ENCODE measurements around the gene ONECUT3.

The ONECUT3 gene

DNA sequence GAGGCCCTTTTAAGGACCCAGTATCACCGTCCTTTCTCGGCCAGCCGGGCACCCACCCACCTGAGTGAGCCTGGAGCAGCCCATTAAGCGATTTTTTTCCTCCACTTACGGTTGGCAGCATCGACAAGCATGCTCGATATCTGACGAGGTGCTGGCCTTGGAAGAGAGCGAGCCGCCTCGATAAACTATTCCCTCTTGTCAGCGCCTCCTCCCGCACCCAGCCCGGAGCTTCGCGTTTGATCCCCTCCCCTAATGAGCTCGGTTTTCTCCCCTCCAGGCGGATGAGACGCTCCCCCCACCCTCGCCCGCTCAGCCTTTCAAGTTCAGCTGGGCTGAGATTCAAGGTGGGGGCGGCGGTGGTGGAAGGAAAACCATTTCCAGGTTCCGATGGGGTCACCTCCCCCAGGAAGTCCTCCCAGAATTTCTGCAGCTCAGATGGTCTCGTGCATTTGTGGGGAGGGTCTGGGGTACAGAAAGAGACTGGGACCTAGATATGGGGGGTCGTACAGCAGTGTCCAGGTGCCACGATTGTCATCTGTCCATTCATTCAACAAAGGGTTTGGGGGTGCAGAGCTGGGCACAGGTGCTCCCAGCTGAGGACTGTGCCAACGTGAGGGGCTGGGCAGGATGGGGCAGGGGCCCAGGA, 18.9 kb upstream of the ONECUT3 start:
- no peaks in the 10 kb centered on the region for H3K36me3 Mint-ChIP-seq (ENCODE audit: low read depth)
- H3K27ac Mint-ChIP-seq: no peak overlapping the region
- H3K4me1 Mint-ChIP-seq: no peaks in the 10 kb centered on the region
- peaks cover 96% of the 10 kb centered on the region for H3K27me3 Mint-ChIP-seq (ENCODE audit: low read depth, poor library complexity)
- no peak for DNase-seq
- H3K4me3 Mint-ChIP-seq: no peak overlapping the region
- TF ChIP-seq, protein P1, sequence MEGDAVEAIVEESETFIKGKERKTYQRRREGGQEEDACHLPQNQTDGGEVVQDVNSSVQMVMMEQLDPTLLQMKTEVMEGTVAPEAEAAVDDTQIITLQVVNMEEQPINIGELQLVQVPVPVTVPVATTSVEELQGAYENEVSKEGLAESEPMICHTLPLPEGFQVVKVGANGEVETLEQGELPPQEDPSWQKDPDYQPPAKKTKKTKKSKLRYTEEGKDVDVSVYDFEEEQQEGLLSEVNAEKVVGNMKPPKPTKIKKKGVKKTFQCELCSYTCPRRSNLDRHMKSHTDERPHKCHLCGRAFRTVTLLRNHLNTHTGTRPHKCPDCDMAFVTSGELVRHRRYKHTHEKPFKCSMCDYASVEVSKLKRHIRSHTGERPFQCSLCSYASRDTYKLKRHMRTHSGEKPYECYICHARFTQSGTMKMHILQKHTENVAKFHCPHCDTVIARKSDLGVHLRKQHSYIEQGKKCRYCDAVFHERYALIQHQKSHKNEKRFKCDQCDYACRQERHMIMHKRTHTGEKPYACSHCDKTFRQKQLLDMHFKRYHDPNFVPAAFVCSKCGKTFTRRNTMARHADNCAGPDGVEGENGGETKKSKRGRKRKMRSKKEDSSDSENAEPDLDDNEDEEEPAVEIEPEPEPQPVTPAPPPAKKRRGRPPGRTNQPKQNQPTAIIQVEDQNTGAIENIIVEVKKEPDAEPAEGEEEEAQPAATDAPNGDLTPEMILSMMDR (IDR thresholded peaks at IDR 0.05): no peak
- no peaks in the 10 kb centered on the region for H3K9me3 Mint-ChIP-seq

DNA sequence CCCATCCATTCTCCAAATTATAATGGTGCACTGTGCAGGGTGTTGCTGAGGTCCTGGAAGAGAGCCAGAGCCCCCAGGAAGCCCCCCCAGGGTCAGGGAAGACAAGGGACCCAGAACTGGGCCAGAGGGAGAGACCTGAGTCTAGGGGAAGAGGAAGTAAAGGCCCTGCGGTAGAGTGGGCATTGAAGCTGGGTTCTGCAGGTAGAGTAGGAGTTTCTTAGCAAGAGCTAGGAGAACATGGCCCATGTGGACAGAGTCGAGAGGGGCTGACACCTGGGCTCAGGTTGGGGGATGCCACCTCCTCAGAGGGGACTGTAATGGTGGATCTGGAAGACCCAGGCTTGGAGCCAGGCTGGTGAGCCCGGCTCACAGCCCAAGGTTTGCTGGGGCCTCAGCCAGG, 17.0 kb upstream of the ONECUT3 start:
- H3K4me1 Mint-ChIP-seq: no peaks in the 10 kb centered on the region
- peaks cover 96% of the 10 kb centered on the region for H3K27me3 Mint-ChIP-seq (ENCODE audit: low read depth, poor library complexity)

DNA sequence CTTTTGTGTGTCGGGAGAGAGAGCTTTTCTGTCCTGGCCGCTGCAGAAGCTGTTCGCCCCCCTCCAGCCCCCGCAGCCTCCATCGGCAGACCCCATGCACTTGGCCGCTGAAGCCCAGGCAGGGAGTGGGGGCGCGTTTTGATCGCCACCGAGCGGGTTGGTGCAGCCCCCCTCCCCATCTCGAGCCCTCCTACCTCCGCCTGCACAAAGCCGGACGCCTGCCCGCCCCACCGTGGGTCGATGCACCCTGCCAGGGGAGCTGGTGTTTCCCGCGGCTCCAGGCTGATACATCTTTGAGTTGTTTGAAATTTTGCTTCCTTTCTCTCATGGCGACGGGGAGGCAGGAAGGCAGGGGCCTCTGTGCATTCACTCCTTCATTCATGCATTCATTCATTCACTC, 16.4 kb upstream of the ONECUT3 start:
- no peak for DNase-seq
- H3K27me3 Mint-ChIP-seq (ENCODE audit: low read depth, poor library complexity): peaks cover 96% of the 10 kb centered on the region
- peaks cover 16% of the 10 kb centered on the region for H3K9me3 Mint-ChIP-seq
- H3K4me3 Mint-ChIP-seq: no peak overlapping the region
- no peaks in the 10 kb centered on the region for H3K36me3 Mint-ChIP-seq (ENCODE audit: low read depth)
- TF ChIP-seq, protein P1 (IDR thresholded peaks at IDR 0.05): no peak
- no peaks in the 10 kb centered on the region for H3K4me1 Mint-ChIP-seq
- no peak overlapping the region for H3K27ac Mint-ChIP-seq

More for the DNA sequence above, 17.0 kb upstream of the ONECUT3 start:
- Mint-ChIP-seq H3K9me3 (peaks cover 12% of the 10 kb centered on the region), H3K4me3 (no peak overlapping the region), H3K36me3 (ENCODE audit: low read depth) (no peaks in the 10 kb centered on the region), H3K27ac (no peak overlapping the region)
- no peak for DNase-seq
- TF ChIP-seq, protein P1 (IDR thresholded peaks at IDR 0.05): no peak

DNA sequence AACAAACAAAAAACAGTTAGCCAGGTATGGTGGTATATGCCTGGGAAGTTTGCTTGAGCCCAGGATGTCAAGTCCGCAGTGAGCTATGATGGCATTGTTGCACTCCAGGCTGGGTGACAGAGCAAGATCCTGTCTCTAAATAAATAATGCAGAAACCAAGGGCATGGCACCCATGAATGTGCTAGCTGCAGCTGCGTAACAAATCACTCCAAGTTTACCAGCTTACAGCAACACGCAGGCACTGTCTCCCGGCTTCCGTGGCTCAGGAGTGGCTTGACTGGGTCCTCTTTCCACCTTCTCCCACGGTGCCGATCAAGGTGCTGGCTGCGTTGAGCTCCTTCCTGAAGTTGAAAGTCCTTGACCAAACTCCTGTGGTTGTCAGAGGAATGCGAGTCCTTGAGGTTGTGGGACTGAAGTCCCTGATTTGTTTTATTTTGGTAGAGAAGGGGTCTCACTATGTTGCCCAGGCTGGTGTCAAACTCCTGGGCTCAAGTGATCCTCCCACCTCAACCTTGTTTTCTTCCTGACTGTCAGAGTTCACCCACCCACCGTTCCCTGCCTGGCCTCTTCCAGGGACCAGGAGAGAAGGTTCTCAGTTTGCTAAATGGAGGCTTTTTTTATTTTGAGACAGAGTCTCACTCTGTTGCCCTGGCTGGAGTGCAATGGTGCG, 13.2 kb upstream of the ONECUT3 start:
- H3K27ac Mint-ChIP-seq: no peak overlapping the region
- peaks cover 95% of the 10 kb centered on the region for H3K27me3 Mint-ChIP-seq (ENCODE audit: low read depth, poor library complexity)
- H3K36me3 Mint-ChIP-seq (ENCODE audit: low read depth): no peaks in the 10 kb centered on the region

DNA sequence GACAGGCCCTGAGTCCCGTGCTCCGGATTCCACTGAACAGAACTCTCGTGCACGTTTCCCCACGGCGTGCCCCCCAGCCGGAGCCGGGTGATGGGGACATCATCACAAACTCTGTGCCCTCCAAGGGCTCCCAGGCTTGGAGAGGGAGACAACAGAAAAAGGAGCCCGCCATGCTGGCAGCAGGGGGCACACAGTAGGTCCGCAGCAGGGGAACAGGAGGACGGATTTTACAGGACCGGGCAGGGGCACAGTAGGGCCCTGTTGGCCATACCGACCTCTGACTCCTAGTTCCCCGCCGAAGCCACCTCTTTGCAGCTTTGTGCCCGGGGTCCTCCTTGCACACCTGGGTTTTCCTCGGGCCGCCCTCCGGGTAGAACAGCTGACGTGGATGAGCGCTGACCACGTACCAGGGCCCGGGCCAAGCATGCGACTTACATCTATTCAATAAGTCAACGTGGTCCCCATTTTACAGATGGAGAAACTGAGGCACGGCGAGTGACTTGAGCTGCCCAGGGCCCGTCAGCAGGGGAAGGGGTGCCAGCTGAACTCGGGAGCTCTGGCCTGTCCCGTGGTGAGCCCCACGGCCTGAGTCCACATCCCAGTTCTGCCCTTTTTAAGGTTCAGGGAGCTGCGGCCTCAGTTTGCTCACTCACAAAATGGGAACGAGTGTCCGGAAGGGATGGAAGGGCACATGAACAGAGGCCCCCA, 10.2 kb upstream of the ONECUT3 start:
- peaks cover 98% of the 10 kb centered on the region for H3K27me3 Mint-ChIP-seq (ENCODE audit: low read depth, poor library complexity)
- peaks cover 16% of the 10 kb centered on the region for H3K9me3 Mint-ChIP-seq
- H3K36me3 Mint-ChIP-seq (ENCODE audit: low read depth): no peaks in the 10 kb centered on the region
- DNase-seq: no peak
- H3K27ac Mint-ChIP-seq: no peak overlapping the region
- no peak overlapping the region for H3K4me3 Mint-ChIP-seq
- H3K4me1 Mint-ChIP-seq: peaks cover 5% of the 10 kb centered on the region
- TF ChIP-seq, protein P1 (IDR thresholded peaks at IDR 0.05): no peak

More for the DNA sequence above, 13.2 kb upstream of the ONECUT3 start:
- DNase-seq: no peak
- Mint-ChIP-seq H3K4me3 (no peak overlapping the region), H3K9me3 (peaks cover 16% of the 10 kb centered on the region), H3K4me1 (no peaks in the 10 kb centered on the region)
- TF ChIP-seq, protein P1 (IDR thresholded peaks at IDR 0.05): no peak

Data from nephron progenitor cell (in vitro differentiated cells).